CD4-positive, CD25-positive, alpha-beta regulatory T cell (primary cell): ENCODE measurements around the gene TRIM32. TPM values are rescaled to one million over a fixed set of nuclear protein-coding genes. Genes with fewer than 3 reads are reported as not detected.
A peak's percentile ranks its signal among the peaks of the same experiment; 100 is the strongest.

ENCODE experiments used
- ATAC-seq, 2 donors: fragments of 150-1000 bp; cut with Tn5 transposase; one replicate each; pipeline ENCODE4 v1.10.0; 2021; ENCODE audit warnings: low read depth in 2 of 2, moderate number of reproducible peaks in 2 of 2, moderate library complexity in 1 of 2
- DNase-seq, 3 donors: peaks; one replicate each; pipeline versions ENCODE4 v3.0.0 to v3.0.0-alpha.2; 2012 to 2022; ENCODE audit warnings: mixed read lengths in 1 of 3
- H3K27ac ChIP-seq: one replicate; pipeline ENCODE4 v1.7.0; 2013; ENCODE audit warnings: mild to moderate bottlenecking, low read length; ENCODE audit not compliant: insufficient read depth, poor library complexity, severe bottlenecking
- H3K27me3 ChIP-seq: one replicate; pipeline ENCODE4 v1.7.0; 2013; ENCODE audit warnings: low read length; ENCODE audit not compliant: control insufficient read depth, insufficient read depth
- H3K36me3 ChIP-seq: one replicate; pipeline ENCODE4 v1.7.0; 2013; ENCODE audit warnings: mild to moderate bottlenecking, low read length, moderate library complexity; ENCODE audit not compliant: control insufficient read depth, insufficient read depth
- H3K4me1 ChIP-seq: 2 replicates; pipeline ENCODE4 v1.7.0; 2013; ENCODE audit warnings: mild to moderate bottlenecking, low read length; ENCODE audit not compliant: insufficient read depth, control insufficient read depth, poor library complexity, severe bottlenecking
- H3K4me3 ChIP-seq: one replicate; pipeline ENCODE4 v1.7.0; 2013; ENCODE audit warnings: low read depth, mild to moderate bottlenecking, low read length, moderate library complexity
- H3K9me3 ChIP-seq, 2 experiments: 1 replicate in 1 of 2; 2 replicates in 1 of 2; pipeline ENCODE4 v1.7.0; 2013; ENCODE audit warnings: low read length in 2 of 2, mild to moderate bottlenecking in 1 of 2, moderate library complexity in 1 of 2; ENCODE audit not compliant: control insufficient read depth in 2 of 2
- H3K27ac Mint-ChIP-seq, 3 donors: one replicate each; pipeline ENCODE4 v1.8.0; 2020 to 2022; ENCODE audit warnings: mild to moderate bottlenecking in 3 of 3, mixed read lengths in 3 of 3, moderate library complexity in 2 of 3
- H3K27me3 Mint-ChIP-seq: one replicate; pipeline ENCODE4 v1.8.0; 2022; ENCODE audit warnings: mild to moderate bottlenecking, mixed read lengths
- H3K36me3 Mint-ChIP-seq: one replicate; pipeline ENCODE4 v1.8.0; 2020; ENCODE audit warnings: mixed read lengths
- H3K4me1 Mint-ChIP-seq, 4 donors: one replicate each; pipeline ENCODE4 v1.8.0; 2020 to 2022; ENCODE audit warnings: mixed read lengths in 4 of 4, mild to moderate bottlenecking in 1 of 4
- H3K4me3 Mint-ChIP-seq, 4 donors: one replicate each; pipeline ENCODE4 v1.8.0; 2020 to 2022; ENCODE audit warnings: mild to moderate bottlenecking in 4 of 4, mixed read lengths in 4 of 4, moderate library complexity in 3 of 4
- H3K9me3 Mint-ChIP-seq, 7 donors: one replicate each; pipeline ENCODE4 v1.8.0; 2020 to 2022; ENCODE audit warnings: mixed read lengths in 7 of 7, mild to moderate bottlenecking in 3 of 7, moderate library complexity in 2 of 7
- polyA plus RNA-seq, 4 donors: library from polyadenylated mRNA; unstranded; fragments of 300-500 nt; fragmentation: Illumina TruSeq; gene quantifications; one replicate each; pipeline ENCODE4 v1.2.3, GENCODE V29; 2021
- total RNA-seq: library from RNA; stranded (reverse); gene quantifications from one replicate; pipeline ENCODE4 v1.2.3, GENCODE V29; 2022

Gene TRIM32
- total and polyA plus RNA-seq, 5 donors from 2014 or later, result 19.9 to 37.5 (median 34.8) TPM

GRCh38 chr9:116700882-116701865, 14.1 kb downstream of the TRIM32 start:
- ATAC-seq (peak; percentile 43 to 58), DNase-seq (peak in 1 of 3 donors; percentile 39)
- peaks cover 30% of the 10 kb centered on the region for H3K36me3 ChIP-seq
- Mint-ChIP-seq H3K4me3 (peak overlapping the region; percentile 61 to 86 (median 64)), H3K27me3 (no peaks in the 10 kb centered on the region), H3K4me1 (peaks cover 38 to 51% (median 43%) of the 10 kb centered on the region in 4 donors), H3K36me3 (peaks cover 53% of the 10 kb centered on the region), H3K27ac (peak overlapping the region; percentile 89 to 91 (median 91)), H3K9me3 (peaks cover 0 to 3% (median 0%) of the 10 kb centered on the region in 7 donors)
- peak overlapping the region; percentile 68 for H3K4me3 ChIP-seq
- H3K27me3 ChIP-seq, result no peaks in the 10 kb centered on the region
- no peaks in the 10 kb centered on the region for H3K9me3 ChIP-seq
- peaks cover 12% of the 10 kb centered on the region for H3K4me1 ChIP-seq
- H3K27ac ChIP-seq, result peak overlapping the region; percentile 63

DNA sequence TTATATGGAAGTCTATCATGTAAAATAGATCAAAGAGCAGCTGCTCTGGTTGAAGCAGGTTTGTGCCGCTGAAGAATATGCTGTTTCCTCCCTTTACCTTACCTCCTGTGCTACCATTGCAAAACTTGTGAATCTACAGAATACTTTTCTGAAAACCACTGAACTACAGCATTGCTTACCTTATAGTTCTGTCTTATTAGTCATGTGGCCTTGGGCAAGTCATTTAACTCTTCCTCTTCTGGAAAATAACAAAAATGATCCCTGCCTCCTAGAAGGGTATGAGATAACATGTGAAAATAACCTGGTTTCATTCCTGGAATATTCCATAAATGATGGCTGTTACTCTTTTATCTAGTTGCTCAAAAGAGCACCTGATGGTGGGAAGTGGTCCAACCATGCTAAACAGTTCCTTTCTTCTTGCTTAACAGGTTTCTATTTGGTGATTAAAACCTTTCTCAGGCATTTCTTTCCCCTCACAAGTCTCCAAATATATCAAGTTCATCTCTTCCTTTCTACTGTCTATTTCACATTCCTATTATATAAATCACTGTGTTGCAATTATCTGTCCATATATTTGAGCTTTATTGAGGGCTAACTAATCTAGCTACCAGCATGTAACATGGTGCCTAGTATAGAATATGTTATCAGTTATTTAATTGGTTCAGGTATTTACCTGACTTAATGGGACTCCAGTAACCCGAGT, 15.0 kb downstream of the TRIM32 start:
- Histone ChIP-seq H3K9me3 (no peaks in the 10 kb centered on the region), H3K27ac (peak overlapping the region; percentile 63), H3K4me3 (peak overlapping the region; percentile 68), H3K36me3 (peaks cover 30% of the 10 kb centered on the region), H3K4me1 (peaks cover 12% of the 10 kb centered on the region), H3K27me3 (no peaks in the 10 kb centered on the region)
- H3K9me3 Mint-ChIP-seq, result peaks cover 0 to 3% (median 0%) of the 10 kb centered on the region in 7 donors
- ATAC-seq, result peak; percentile 39 to 47
- peaks cover 32 to 45% (median 39%) of the 10 kb centered on the region in 4 donors for H3K4me1 Mint-ChIP-seq
- peaks cover 54% of the 10 kb centered on the region for H3K36me3 Mint-ChIP-seq
- H3K27me3 Mint-ChIP-seq, result no peaks in the 10 kb centered on the region
- peak in 1 of 3 donors; percentile 45 for DNase-seq
- H3K4me3 Mint-ChIP-seq, result peak overlapping the region; percentile 61 to 86 (median 64)
- H3K27ac Mint-ChIP-seq, result peak overlapping the region; percentile 89 to 91 (median 91)

GRCh38 chr9:116703634-116704033, 16.5 kb downstream of the TRIM32 start:
- peaks cover 31 to 41% (median 36%) of the 10 kb centered on the region in 4 donors for H3K4me1 Mint-ChIP-seq
- DNase-seq (no peak), ATAC-seq (no peak)
- Histone ChIP-seq H3K4me3 (no peak overlapping the region), H3K4me1 (peaks cover 12% of the 10 kb centered on the region), H3K9me3 (no peaks in the 10 kb centered on the region), H3K27me3 (no peaks in the 10 kb centered on the region), H3K36me3 (peaks cover 18% of the 10 kb centered on the region), H3K27ac (no peak overlapping the region)
- peaks cover 0 to 3% (median 0%) of the 10 kb centered on the region in 7 donors for H3K9me3 Mint-ChIP-seq
- H3K36me3 Mint-ChIP-seq, result peaks cover 39% of the 10 kb centered on the region
- no peak overlapping the region for H3K27ac Mint-ChIP-seq
- no peaks in the 10 kb centered on the region for H3K27me3 Mint-ChIP-seq
- no peak overlapping the region for H3K4me3 Mint-ChIP-seq

- no peak overlapping the region for H3K27ac ChIP-seq
- peaks cover 12% of the 10 kb centered on the region for H3K4me1 ChIP-seq
- ATAC-seq (no peak), DNase-seq (no peak)
- H3K36me3 Mint-ChIP-seq, result peaks cover 32% of the 10 kb centered on the region
- H3K4me3 ChIP-seq, result no peak overlapping the region
- H3K9me3 ChIP-seq, result no peaks in the 10 kb centered on the region
- no peak overlapping the region for H3K4me3 Mint-ChIP-seq
- H3K27me3 Mint-ChIP-seq, result no peaks in the 10 kb centered on the region
- H3K27me3 ChIP-seq, result no peaks in the 10 kb centered on the region
- H3K9me3 Mint-ChIP-seq, result peaks cover 0 to 3% (median 0%) of the 10 kb centered on the region in 7 donors
- H3K4me1 Mint-ChIP-seq, result peaks cover 30 to 39% (median 34%) of the 10 kb centered on the region in 4 donors
- H3K36me3 ChIP-seq, result peaks cover 10% of the 10 kb centered on the region
- H3K27ac Mint-ChIP-seq, result no peak overlapping the region
Measured at GRCh38 chr9:116704470-116704869, 17.4 kb downstream of the TRIM32 start.

GRCh38 chr9:116705531-116705930, 18.4 kb downstream of the TRIM32 start:
- H3K36me3 Mint-ChIP-seq, result peaks cover 21% of the 10 kb centered on the region
- Histone ChIP-seq H3K9me3 (no peaks in the 10 kb centered on the region), H3K27me3 (no peaks in the 10 kb centered on the region), H3K4me1 (peaks cover 12% of the 10 kb centered on the region), H3K27ac (no peak overlapping the region), H3K4me3 (no peak overlapping the region), H3K36me3 (peaks cover 3% of the 10 kb centered on the region)
- H3K9me3 Mint-ChIP-seq, result peaks cover 0 to 3% (median 1%) of the 10 kb centered on the region in 7 donors
- H3K27me3 Mint-ChIP-seq, result no peaks in the 10 kb centered on the region
- no peak overlapping the region for H3K27ac Mint-ChIP-seq
- H3K4me1 Mint-ChIP-seq, result peaks cover 25 to 32% (median 29%) of the 10 kb centered on the region in 4 donors
- no peak for ATAC-seq
- H3K4me3 Mint-ChIP-seq, result no peak overlapping the region
- no peak for DNase-seq

DNA sequence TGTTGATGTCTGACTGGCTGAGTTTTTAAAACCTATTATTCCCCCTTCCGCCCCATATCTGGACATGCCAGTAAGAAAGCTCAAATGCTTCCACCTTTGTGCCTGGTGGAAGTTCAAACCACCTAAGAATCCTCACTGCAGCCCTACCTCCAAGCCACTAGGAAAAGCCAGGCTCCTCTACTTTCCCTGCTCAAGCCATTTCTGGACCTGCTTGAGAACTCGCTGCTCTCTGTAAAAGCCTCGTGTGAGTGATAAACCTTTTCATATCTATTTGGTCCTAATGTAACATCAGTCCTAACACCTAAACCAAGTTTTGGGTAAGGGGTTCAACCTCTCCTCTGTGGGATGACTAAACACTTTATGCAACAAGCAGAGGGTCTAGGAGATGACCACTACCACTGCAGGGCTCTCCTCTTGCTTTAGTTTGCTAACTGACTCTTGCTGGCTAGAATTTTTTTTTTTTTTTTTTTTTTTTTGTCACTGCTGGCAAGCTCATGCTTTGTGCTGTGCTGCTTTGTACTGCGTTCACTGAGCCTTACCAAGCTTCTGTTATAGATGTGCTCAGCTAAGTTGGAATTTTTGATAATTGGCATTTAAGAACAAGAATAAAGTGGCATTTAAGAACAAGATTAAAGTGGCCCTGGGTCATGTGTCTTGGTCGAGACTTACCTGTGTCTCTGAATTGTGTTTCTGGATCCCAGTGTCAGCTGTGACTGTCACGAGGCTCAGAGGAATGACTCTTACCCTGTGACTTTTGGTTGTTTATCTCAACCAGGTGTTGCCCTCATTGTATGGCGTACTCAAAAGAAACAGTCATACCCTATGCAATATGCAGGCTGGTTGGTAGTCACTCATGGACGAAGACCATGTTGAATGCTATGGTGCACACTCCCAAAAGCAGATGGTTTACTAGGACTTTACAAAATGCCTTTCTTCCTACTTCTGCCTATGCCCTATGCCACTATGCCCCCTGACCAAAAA, 19.5 kb downstream of the TRIM32 start:
- H3K27me3 Mint-ChIP-seq, result no peaks in the 10 kb centered on the region
- H3K27me3 ChIP-seq, result no peaks in the 10 kb centered on the region
- H3K9me3 Mint-ChIP-seq, result peaks cover 0 to 2% (median 0%) of the 10 kb centered on the region in 7 donors
- no peak overlapping the region for H3K4me3 Mint-ChIP-seq
- peaks cover 6% of the 10 kb centered on the region for H3K4me1 ChIP-seq
- H3K27ac ChIP-seq, result no peak overlapping the region
- H3K36me3 ChIP-seq, result no peaks in the 10 kb centered on the region
- DNase-seq, result no peak
- H3K27ac Mint-ChIP-seq, result no peak overlapping the region
- H3K9me3 ChIP-seq, result no peaks in the 10 kb centered on the region
- no peak overlapping the region for H3K4me3 ChIP-seq
- no peak for ATAC-seq
- H3K4me1 Mint-ChIP-seq, result peaks cover 17 to 22% (median 18%) of the 10 kb centered on the region in 4 donors
- peaks cover 14% of the 10 kb centered on the region for H3K36me3 Mint-ChIP-seq

DNA sequence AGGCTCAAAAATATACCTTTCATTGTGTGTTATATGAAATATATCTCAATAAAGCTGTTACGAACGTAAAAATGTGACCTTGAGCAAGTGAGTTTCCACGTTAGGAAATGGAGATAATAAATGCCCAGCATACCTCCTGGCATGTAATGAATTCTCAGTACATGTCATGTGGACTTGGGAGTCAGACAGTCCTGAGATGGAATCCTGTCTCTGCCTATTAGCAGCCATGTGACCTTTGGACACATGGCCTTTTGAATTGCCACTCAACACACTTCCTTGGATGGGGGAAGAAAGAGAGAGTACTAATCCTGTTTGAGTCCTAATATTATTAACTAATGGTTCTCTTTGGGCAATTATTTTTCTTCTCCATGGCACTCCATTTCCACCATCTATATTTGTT, 25.7 kb downstream of the TRIM32 start:
- H3K9me3 Mint-ChIP-seq, result peaks cover 0 to 2% (median 0%) of the 10 kb centered on the region in 7 donors

More for the DNA sequence above, 25.7 kb downstream of the TRIM32 start:
- Histone ChIP-seq H3K4me3 (no peak overlapping the region), H3K9me3 (no peaks in the 10 kb centered on the region), H3K27me3 (no peaks in the 10 kb centered on the region), H3K4me1 (no peaks in the 10 kb centered on the region), H3K27ac (no peak overlapping the region), H3K36me3 (no peaks in the 10 kb centered on the region)
- H3K36me3 Mint-ChIP-seq, result no peaks in the 10 kb centered on the region
- DNase-seq (no peak), ATAC-seq (no peak)
- H3K27me3 Mint-ChIP-seq, result no peaks in the 10 kb centered on the region
- no peak overlapping the region for H3K4me3 Mint-ChIP-seq
- peaks cover 0 to 9% (median 7%) of the 10 kb centered on the region in 4 donors for H3K4me1 Mint-ChIP-seq
- H3K27ac Mint-ChIP-seq, result no peak overlapping the region
